GM12892 (cell line): ENCODE measurements around the gene DHRS3.

ENCODE experiments used
- POLR2A ChIP-seq: IDR thresholded peaks from 2 replicates; pipeline ENCODE4 v1.6.1; 2011; ENCODE audit warnings: low read depth, low read length, control low read depth
- TAF1 ChIP-seq: IDR thresholded peaks from 2 replicates; pipeline ENCODE4 v1.6.1; 2011; ENCODE audit warnings: low read depth, mild to moderate bottlenecking, control low read depth, low read length, borderline replicate concordance

GRCh38 chr1:12519693-12520364, 98.2 kb downstream of the DHRS3 start:
- TF ChIP-seq POLR2A (no peak), TAF1 (no peak)
